GM12891 (cell line): ENCODE results near the gene POLR2J.

ENCODE experiments used
- POLR2AphosphoS5 ChIP-seq: IDR thresholded peaks from 2 replicates; pipeline ENCODE4 v1.6.1; 2011; ENCODE audit warnings: low read depth, low read length, control low read depth
- TAF1 ChIP-seq: IDR thresholded peaks from 2 replicates; pipeline ENCODE4 v1.6.1; 2011; ENCODE audit warnings: low read depth, low read length, control low read depth

DNA sequence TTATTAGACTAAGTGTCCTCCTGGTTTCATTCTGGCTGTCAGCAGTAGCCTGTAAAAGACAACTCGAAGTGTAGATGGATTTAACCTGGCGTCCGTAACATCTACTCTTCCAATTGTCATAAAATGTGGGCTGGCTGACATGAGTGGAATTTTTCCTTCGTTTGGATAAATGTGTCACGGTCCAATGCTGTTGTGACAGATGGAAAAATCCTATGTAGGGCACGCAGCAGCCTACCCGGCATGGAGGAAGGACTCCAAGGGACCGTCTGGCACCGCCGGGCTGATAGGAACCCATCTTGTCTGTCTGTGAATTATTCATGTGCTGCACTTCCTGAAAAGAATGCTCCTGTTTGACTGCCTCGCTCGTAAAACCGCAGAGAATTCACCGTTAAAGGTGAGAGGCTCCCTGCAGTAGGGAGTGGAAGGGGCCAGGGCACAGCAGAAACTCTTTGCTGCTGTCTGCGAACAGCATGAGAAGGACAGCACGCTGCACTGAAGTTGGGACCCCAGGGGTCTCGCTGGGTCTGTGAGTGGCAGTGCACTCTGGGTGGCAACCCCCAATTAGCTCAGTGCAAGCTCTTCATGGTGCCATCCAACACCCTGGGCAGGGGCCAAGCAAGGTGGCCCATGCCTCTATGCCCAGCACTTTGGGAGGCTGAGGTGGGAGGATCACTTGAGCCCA is 47.0 kb downstream of the POLR2J start:
- TF ChIP-seq TAF1, result peak; percentile 48; the same call in 1 of the 2 replicates
- no peak for TF ChIP-seq POLR2AphosphoS5
